ENCODE results near the gene WDFY1. TPM values are rescaled to one million over a fixed set of nuclear protein-coding genes. Genes with fewer than 3 reads are reported as not detected.

Gene WDFY1
- total RNA-seq, 1 experiment from 2014 or later = 44.7 TPM

DNA sequence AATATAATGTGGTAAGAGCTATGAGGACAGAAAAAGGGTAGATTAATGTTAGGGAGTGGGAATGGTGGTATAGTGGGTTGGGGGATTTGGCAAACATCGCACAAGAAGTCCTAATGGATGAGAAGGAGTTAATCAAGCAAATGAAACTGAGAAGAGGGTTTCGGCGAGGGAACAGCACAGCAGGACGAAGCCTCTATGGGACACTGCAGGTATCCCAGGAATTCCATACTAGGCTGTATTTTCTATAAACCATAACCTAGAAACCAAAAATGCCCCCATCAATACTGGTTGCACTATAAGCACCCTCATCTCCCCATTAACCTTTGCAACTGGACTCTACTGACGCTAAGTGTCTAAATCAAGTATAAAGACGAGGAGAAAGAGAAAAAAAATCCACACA lies 10.3 kb downstream of the WDFY1 start:
- H3K27me3 ChIP-seq (ENCODE audit: insufficient read depth, low read length) = no peaks in the 10 kb centered on the region
- intact Hi-C loops (cut with micrococcal nuclease) = no loop called here

DNA sequence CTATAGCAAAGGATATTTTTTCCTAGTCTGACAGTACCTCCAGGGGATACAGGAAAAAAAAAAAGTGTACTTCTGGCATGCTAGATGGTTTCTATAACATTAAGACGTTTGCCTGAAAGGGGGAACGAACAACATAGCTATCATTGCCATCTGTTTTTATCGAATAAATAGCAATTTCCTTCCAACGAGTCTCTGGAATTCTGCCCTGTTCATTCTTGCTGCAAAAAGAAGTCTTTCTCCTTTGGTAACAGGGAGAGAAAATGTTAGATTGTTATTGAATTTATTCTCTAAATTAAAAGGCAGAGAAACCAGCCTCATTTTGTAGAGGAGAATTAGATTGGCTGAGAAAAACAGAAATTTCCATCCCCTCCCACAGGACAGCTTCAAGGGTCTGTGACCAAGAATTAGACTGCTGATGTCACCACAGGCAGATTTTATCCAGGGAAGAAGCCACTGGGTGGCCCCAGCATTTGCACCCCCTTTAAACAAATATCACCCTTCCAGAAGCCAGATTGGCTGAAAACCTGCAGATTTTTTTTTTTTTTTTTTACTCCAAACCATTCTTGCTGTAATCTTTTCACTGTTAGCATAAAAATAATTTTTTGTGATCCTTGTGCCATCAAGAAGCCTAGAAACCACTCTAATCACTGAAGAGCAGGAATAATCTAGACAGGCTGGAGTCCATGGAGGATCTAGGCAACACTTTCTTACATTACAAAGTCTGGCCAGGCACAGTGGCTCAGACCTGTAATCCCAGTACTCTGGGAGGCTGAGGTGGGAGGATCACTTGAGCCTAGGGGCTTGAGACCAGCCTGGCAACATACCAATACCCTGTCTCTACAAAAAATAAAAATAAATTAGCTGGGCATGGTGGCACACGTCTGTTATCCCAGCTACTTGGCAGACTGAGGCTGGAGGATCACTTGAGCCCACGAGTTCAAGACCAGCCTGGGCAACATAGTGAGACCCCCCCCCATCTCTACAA lies 12.0 kb downstream of the WDFY1 start:
- no peak for TF ChIP-seq SRF (IDR thresholded peaks at IDR 0.05; ENCODE audit: low read depth)
- no peak for TF ChIP-seq FOSL1 (IDR thresholded peaks at IDR 0.05; ENCODE audit: low read depth)
- no peak for TF ChIP-seq ZNF274 (IDR thresholded peaks at IDR 0.05; ENCODE audit: low read depth, low read length)
- no peak for TF ChIP-seq EZH2phosphoT487 (IDR thresholded peaks at IDR 0.05; ENCODE audit: borderline replicate concordance)
- TF ChIP-seq, protein P1, sequence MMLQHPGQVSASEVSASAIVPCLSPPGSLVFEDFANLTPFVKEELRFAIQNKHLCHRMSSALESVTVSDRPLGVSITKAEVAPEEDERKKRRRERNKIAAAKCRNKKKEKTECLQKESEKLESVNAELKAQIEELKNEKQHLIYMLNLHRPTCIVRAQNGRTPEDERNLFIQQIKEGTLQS (IDR thresholded peaks at IDR 0.05) = no peak
- TF ChIP-seq, protein P2, sequence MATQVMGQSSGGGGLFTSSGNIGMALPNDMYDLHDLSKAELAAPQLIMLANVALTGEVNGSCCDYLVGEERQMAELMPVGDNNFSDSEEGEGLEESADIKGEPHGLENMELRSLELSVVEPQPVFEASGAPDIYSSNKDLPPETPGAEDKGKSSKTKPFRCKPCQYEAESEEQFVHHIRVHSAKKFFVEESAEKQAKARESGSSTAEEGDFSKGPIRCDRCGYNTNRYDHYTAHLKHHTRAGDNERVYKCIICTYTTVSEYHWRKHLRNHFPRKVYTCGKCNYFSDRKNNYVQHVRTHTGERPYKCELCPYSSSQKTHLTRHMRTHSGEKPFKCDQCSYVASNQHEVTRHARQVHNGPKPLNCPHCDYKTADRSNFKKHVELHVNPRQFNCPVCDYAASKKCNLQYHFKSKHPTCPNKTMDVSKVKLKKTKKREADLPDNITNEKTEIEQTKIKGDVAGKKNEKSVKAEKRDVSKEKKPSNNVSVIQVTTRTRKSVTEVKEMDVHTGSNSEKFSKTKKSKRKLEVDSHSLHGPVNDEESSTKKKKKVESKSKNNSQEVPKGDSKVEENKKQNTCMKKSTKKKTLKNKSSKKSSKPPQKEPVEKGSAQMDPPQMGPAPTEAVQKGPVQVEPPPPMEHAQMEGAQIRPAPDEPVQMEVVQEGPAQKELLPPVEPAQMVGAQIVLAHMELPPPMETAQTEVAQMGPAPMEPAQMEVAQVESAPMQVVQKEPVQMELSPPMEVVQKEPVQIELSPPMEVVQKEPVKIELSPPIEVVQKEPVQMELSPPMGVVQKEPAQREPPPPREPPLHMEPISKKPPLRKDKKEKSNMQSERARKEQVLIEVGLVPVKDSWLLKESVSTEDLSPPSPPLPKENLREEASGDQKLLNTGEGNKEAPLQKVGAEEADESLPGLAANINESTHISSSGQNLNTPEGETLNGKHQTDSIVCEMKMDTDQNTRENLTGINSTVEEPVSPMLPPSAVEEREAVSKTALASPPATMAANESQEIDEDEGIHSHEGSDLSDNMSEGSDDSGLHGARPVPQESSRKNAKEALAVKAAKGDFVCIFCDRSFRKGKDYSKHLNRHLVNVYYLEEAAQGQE (IDR thresholded peaks at IDR 0.05; ENCODE audit: low read depth) = no peak
- no peak for TF ChIP-seq EGR1 (IDR thresholded peaks at IDR 0.05; ENCODE audit: low read depth)
- TF ChIP-seq YY1 (IDR thresholded peaks at IDR 0.05; ENCODE audit: extremely low read depth, insufficient replicate concordance, low read depth, low read length) = no peak
- TF ChIP-seq RAD21 (IDR thresholded peaks at IDR 0.05; ENCODE audit: low read depth) = no peak
- H3K9me3 ChIP-seq (ENCODE audit: control insufficient read depth in 1 of 2, insufficient read depth in 1 of 2, low read depth in 1 of 2, low read length in 2 of 2) = no peaks in the 10 kb centered on the region
- intact Hi-C loops (cut with micrococcal nuclease) = no loop called here
- H3K4me2 ChIP-seq (ENCODE audit: low read length) = peak overlapping the region; percentile 64; the same call in 1 of the 2 replicates
- CTCF ChIA-PET = no interaction called here
- H3K79me2 ChIP-seq (ENCODE audit: insufficient read depth, low read length) = peaks cover 88% of the 10 kb centered on the region
- POLR2A ChIA-PET = no interaction called here
- no peaks in the 10 kb centered on the region; the same call in 1 of the 2 replicates for H4K20me1 ChIP-seq (ENCODE audit: insufficient read depth)
- H3K9ac ChIP-seq (ENCODE audit: low read length) = no peak overlapping the region
- no peaks in the 10 kb centered on the region for H3K27me3 ChIP-seq (ENCODE audit: insufficient read depth, low read length)
- BruUV-seq (replicated peaks) = no TSS peak
- H3K27ac ChIP-seq (ENCODE audit: low read depth, low read length) = no peak overlapping the region
- no peak for DNase-seq (ENCODE audit: low read depth, low spot score)
- no peak for ATAC-seq
- H3K36me3 ChIP-seq (ENCODE audit: control insufficient read depth in 1 of 2, insufficient read depth in 2 of 2, low read length in 2 of 2) = no peaks in the 10 kb centered on the region
- no peak overlapping the region for H3K4me3 ChIP-seq (replicated peaks in 1 of 2; ENCODE audit: low read depth in 1 of 2, low read length in 2 of 2)
- H3K4me1 ChIP-seq (ENCODE audit: control insufficient read depth in 1 of 2, insufficient read depth in 2 of 2, low read length in 2 of 2) = peaks cover 26 to 54% of the 10 kb centered on the region in 2 experiments
- RAD21 ChIA-PET (ENCODE audit: low non-redundant PET in 1 of 2, low total read pairs in 2 of 2, uncharacterized antibody in 2 of 2, unreplicated experiment in 2 of 2) = interaction anchor here (0.6 to 0.7 kb wide), 3 partner anchors 11 to 172 kb away, joined by 3 to 7 read pairs (median 3); no protein-coding TSS in a partner anchor
- H3K9me2 ChIP-seq (ENCODE audit: insufficient read depth) = no peaks in the 10 kb centered on the region
- no peak overlapping the region for H2AFZ ChIP-seq (ENCODE audit: low read depth, low read length, poor library complexity, severe bottlenecking)

More for the DNA sequence above, 10.3 kb downstream of the WDFY1 start:
- Histone ChIP-seq H3K27ac (ENCODE audit: low read depth, low read length) (no peak overlapping the region), H3K4me3 (replicated peaks in 1 of 2; ENCODE audit: low read depth in 1 of 2, low read length in 2 of 2) (peak overlapping the region in 1 of 2 experiments; percentile 28; a peak in 1 of 4 replicates), H3K9me3 (ENCODE audit: control insufficient read depth in 1 of 2, insufficient read depth in 1 of 2, low read depth in 1 of 2, low read length in 2 of 2) (no peaks in the 10 kb centered on the region), H3K4me2 (ENCODE audit: low read length) (peak overlapping the region; percentile 64), H3K79me2 (ENCODE audit: insufficient read depth, low read length) (peaks cover 91% of the 10 kb centered on the region), H4K20me1 (ENCODE audit: insufficient read depth) (no peaks in the 10 kb centered on the region; the same call in 1 of the 2 replicates), H3K36me3 (ENCODE audit: control insufficient read depth in 1 of 2, insufficient read depth in 2 of 2, low read length in 2 of 2) (no peaks in the 10 kb centered on the region), H3K9ac (ENCODE audit: low read length) (no peak overlapping the region), H2AFZ (ENCODE audit: low read depth, low read length, poor library complexity, severe bottlenecking) (no peak overlapping the region), H3K4me1 (ENCODE audit: control insufficient read depth in 1 of 2, insufficient read depth in 2 of 2, low read length in 2 of 2) (peaks cover 26 to 54% of the 10 kb centered on the region in 2 experiments), H3K9me2 (ENCODE audit: insufficient read depth) (no peaks in the 10 kb centered on the region)
- no peak for ATAC-seq
- no peak for TF ChIP-seq SRF (IDR thresholded peaks at IDR 0.05; ENCODE audit: low read depth)
- POLR2A ChIA-PET = no interaction called here
- BruUV-seq (replicated peaks) = no TSS peak
- RAD21 ChIA-PET (ENCODE audit: low non-redundant PET in 1 of 2, low total read pairs in 2 of 2, uncharacterized antibody in 2 of 2, unreplicated experiment in 2 of 2) = no interaction called here
- CTCF ChIA-PET = no interaction called here
- no peak for DNase-seq (ENCODE audit: low read depth, low spot score)

Data from HCT116 (cell line).